Islet precursor cell (in vitro differentiated cells): ENCODE measurements around the gene ARL13A.
"Not testable (repeated sequence)": the region's sequence is repeated elsewhere in the genome, so short reads cannot be mapped to it uniquely, and the experiment has no call there.

ENCODE experiments used
- DNase-seq: peaks from one replicate; pipeline ENCODE4 v3.0.0-alpha.2; 2018

Gene ARL13A

GRCh38 chrX:100994352-100995281, 25.1 kb downstream of the ARL13A start:
- DNase-seq, result peak; percentile 52

- DNase-seq, result peak; percentile 88
Measured at GRCh38 chrX:100995469-100995868, 26.0 kb downstream of the ARL13A start.

- DNase-seq, result no peak
Measured at GRCh38 chrX:100999451-100999850, 29.9 kb downstream of the ARL13A start.

- no peak for DNase-seq
Measured at GRCh38 chrX:101009090-101009489, 39.6 kb downstream of the ARL13A start.

GRCh38 chrX:101012031-101012430, 42.5 kb downstream of the ARL13A start:
- not testable (repeated sequence) for DNase-seq

- no peak for DNase-seq
Measured at GRCh38 chrX:101022020-101022419, 52.5 kb downstream of the ARL13A start.

- no peak for DNase-seq
Measured at GRCh38 chrX:101025126-101025525, 55.6 kb downstream of the ARL13A start.

GRCh38 chrX:101028562-101028961, 59.1 kb downstream of the ARL13A start:
- DNase-seq, result no peak

- no peak for DNase-seq
Measured at GRCh38 chrX:101029665-101030064, 60.2 kb downstream of the ARL13A start.

GRCh38 chrX:101037231-101037630, 67.7 kb downstream of the ARL13A start:
- DNase-seq, result no peak

- DNase-seq, result no peak
Measured at GRCh38 chrX:101040197-101040596, 70.7 kb downstream of the ARL13A start.
